GM19452 (cell line): ENCODE results near the gene ZNF606.

ENCODE experiments used
- ATAC-seq: cut with Tn5 transposase; IDR thresholded peaks from one replicate; pipeline ENCODE4 v1.9.1; 2021; ENCODE audit not compliant: unreplicated experiment

The ZNF606 gene

DNA sequence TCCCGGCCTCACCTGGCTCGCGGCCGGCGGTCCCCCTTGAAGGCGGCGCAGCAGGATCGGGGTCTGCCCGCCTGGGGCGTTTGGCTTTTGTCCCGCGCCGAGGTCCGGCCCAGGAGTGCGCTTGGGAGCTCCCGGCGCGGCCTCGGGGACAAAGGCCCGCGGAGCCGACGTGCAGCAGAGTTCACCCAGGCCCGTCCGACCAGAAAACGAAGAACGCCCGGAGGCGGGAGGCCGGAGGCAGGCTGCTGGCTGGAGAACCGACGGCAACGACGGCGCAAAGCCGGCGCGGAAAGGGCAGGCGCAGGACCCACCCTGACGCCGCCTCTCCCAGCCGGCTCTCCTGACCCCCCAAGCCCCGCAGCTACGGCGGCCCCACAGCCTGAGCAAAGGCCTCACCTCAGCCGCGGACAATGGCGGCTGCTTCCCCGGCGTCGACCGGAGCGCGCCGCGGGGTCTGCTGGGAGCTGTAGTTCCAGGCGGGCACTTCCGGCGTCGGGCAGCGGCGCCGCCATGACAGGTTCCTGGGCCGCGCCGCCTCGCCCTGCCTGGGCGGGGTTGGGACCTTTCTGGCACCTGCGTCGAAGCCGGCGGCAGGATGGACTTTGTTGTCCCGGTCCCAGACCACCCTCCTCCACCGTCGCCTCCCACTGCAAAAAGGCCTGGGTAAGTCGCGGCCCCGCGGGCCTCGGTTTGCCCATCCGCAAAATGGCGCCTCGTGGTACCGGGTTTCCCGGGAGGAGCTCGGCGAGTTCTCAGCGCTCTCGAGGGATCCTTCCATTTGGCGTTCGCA lies at the start of gene ZNF606:
Gene ZNF606, minus strand, starts transcription at position 437 of the 790 bp plus-strand sequence. CDS start 1,501 bp downstream, outside the sequence.
- ATAC-seq, result peak; percentile 98

DNA sequence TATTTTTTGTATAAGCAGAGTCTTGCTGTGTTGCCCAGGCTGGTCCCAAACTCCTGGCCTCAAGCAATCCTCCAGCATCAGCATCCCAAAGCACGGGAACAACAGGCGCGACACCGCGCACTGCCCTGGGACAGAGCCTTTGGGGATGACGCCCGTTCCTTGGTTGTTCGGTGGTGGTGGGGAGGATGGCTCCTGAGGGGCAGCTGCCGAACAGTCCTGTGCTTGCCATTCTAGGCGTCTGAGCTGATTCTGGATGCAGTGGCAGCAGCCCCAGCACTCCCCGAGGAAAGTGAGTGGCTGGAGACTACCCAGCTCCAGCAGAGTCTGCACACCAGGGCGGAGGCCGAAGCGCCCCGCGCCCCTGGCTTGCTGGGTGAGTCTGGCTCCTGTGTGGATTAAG lies 49.6 kb upstream of the ZNF606 start:
- ATAC-seq, result no peak

DNA sequence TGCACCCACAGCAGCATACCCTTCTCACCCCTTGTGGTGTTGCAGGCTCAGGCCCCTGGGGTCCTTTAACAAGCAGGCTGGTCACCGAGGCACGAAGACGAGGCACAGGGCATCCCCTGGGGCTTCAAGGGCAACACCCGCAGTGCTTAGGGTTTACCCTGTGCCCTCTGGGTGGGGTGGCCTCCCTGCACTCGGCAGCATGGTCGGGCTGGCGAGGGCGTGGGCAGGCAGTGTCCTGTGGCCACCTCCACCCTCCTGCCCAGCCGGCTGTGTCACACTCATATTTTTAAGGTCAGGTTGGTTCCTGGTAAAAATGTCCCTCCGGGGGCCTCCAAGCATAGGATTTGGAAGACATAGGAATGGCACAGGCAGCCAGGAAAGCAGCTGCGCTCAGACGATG lies 45.1 kb upstream of the ZNF606 start:
- ATAC-seq, result no peak

DNA sequence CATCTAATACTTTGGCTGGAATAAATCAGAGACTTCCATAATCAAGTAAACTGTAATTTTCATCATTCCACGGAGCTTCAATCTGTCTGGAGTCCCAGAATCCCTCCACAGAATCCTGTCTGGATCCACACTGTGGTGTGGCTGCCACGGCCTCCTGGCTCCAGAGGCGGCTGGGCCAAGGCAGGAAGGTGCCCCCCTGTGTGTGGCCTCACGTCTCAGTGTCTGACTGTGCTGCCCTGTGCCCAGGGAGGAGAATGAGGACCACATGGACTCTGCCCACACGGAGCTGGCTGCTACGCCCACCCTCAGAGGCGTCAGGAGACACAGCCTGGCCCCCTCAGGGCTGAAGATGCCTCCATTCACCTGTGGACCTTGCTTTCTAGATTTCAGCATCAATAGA lies 44.2 kb upstream of the ZNF606 start:
- no peak for ATAC-seq

DNA sequence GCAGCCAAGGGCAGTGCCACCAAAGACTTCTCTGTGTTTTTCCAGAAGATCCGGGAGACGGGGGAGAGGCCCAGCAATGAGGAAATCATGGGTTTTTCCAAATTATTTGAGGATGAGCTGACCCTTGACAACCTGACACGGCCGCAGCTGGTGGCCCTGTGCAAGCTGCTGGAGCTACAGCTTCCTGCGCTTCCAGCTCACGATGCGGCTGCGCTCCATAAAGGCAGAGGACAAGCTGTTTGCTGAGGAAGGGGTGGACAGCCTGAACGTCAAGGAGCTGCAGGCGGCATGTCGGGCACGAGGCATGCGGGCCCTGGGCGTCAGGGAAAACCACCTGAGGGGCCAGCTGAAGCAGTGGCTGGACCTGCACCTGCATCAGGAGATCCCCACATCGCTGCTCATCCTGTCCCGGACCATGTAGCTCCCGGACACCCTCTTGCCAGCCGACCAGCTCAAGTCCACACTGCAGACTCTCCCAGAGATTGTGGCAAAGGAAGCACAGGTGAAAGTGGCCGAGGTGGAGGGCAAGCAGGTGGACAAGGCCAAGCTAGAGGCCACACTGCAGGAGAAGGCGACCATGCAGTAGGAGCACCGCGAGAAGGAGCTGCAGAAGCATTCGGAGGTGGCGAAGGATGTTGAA lies 42.9 kb upstream of the ZNF606 start:
- no peak for ATAC-seq

DNA sequence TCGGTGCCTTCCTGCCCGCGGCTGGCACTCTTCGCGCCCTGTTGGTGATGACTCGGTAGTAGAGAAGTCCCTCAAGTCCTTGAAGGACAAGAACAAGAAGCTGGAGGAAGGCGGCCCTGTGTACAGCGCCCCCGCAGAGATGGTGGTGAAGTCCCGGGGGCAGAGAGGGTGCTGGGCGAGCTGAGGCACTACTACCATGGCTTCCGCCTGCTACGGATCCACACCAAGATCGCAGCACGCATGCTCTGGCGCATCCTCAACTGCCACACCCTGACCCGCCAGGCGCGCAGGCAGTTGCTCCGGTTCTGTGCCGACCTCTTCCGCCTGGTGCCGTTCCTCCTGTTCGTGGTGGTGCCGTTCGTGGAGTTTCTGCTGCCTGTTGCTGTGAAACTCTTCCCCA lies 42.3 kb upstream of the ZNF606 start:
- ATAC-seq, result no peak

DNA sequence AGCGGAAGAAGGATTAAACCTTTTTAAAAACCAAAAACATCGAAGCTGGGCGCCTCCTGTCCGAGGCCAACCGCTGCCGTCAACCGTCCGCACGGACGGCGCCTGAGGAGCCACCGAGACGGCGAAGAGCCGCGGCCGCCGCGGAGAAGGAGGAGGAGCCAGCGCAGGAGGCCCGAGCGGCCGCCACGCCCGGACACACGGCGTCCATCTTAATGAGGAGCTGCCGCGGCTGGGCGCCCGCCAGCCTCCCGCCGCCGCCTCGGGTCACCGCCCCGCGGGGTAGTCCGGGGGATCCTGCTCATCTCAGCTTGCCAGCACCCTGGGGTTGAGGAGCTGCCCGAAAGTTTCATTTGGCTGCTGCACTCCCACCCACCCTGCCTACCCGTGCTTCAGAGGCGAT lies 41.8 kb upstream of the ZNF606 start:
- ATAC-seq, result no peak

DNA sequence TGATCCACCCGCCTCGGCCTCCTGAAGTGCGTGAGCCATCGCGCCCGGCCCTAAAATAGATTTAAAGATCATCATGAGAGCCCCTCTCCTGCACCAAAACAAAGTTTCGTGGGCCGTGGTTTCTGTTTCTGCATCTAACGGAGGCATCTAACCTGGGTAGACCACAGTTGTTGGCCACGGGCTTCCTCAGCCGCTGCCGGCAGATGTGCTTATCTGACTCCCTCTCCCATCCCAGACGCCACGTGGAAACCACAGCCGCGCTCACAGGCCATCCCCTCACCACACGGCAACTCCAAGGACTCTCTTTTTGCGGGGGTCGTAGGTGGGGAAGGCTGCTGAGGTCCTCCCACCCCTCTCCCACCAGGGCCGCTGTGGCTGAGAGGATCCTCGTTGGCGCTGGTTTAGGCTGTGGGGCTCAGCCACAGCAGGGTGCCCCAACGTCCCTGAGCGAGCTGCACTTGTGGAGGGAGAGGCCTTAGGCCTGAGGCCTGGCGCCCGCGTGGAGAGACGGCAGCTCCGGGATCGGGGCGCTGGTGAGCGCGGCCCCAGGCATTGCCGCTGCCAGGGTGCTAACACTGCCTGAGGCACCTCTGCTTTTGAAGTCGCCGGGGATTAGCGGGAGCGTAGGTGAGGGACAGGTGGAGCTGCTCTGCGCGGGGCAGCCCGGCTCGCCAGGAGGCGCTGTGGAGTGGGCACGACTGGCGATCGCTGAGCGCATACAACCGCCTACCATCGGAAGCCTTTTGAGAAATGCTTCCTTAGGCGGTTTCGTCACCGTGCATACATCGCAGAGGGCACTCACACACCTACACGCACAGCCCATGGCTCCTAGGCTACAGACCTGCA lies 40.1 kb upstream of the ZNF606 start:
- no peak for ATAC-seq

DNA sequence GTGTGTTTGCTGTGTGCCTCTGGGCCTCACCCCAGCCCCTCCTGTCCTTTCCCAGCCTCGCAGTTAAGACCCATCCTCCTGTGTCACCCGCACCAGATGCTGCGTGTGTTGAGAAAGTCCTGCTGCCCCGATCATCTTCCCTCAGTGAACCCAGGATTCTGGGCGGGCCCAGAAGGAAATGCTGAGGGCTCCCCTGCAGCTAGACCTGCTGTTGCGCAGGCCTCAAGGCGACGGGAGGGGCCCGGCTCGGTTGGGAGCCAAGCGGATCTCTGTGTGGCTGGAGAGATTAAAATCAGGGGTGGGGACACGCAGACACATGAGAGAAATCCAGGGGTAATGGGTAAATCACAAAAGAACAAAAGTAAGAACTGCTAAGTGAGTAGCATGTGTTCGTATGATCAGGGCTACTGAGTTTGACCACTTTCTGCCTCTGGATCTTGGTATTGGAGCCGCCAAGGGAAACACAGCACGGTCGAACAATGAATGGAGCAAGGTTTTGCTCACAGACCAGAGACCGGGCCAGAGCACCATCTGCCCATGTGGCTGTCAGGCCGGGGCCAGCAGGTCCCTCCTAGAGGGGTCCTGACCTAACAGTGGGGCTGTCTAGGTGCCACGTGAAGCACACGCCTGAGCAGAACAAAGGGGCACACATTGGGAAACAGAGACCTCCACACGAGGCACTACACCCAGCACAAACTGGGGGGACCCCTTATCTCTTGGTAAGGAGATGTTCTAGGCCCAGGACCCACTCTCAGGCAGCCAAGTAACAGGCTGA lies 38.3 kb upstream of the ZNF606 start:
- ATAC-seq, result no peak

DNA sequence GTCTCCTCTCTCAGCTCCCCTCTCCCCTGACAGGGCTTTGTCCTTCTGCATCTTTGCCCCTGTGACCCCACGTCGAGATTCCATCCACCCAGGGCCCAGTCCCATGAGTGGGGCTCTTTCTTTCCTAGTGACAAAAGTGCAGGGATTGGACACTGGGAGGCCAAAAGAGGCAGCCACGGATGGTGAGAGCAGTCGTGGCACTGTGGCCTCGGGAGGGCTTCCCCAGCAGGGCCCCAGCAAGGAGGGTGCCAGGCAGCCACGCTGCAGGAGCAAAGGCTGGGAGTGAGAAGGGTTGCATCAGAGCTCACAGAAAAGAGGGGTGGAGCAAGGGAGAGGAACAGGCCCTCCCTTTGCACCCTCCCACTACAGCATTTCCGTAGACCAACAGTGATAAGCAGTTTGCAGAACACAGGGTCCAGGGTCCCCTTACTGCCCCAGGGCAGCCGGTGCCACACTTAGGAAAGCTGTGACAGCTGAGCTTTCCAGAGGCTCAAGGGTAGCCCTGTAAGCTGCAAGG lies 36.1 kb upstream of the ZNF606 start:
- ATAC-seq, result no peak

DNA sequence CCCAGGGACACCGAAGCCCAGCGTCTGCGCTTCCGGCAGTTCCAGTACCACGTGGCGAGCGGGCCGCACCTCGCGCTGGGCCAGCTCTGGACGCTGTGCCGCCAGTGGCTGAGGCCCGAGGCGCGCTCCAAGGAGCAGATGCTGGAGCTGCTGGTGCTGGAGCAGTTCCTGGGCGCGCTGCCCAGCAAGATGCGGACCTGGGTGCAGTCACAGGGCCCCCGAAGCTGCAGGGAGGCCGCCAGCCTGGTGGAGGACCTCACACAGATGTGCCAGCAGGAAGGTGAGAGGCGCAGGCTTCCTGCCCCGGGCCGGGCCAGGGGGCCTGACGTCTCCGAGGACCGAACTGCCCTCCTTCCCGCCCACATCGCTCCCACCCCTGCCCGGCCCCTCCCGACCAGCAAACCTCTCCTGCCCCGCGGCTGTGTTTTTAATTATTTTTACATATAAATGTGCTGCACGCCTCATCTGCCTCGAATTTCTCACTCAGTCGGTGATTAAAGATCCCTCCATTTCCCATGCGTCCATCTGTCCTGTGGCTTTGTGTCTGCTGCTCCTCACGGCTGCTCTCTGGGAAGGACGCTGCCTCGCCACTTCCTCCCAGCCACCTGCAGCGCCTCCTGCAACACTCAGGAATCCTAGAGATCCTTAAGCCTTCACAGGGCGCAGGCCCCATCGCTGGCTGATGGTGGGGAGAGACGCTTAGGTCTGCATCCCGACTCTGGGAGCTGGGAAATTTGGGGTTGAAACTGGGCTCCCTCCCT lies 35.5 kb upstream of the ZNF606 start:
- ATAC-seq, result no peak

DNA sequence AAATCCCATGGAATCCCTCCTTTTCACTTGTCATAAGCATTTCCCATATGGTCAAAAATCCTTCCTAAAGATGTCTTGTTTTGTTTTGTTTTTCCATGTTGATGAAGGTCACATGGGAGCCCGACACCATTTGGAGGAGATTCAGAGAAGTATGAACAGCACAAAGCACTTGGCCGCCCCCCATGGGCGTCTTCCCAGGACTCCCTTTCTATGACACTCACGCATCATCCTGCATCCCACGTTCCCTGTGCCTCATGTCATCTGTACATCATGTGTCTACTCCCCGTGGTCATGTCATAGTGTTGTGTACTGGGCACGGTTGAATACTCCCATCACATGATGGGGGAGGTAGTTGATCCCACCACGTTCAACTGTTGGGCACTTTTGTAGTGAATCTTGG lies 33.2 kb upstream of the ZNF606 start:
- ATAC-seq, result no peak

DNA sequence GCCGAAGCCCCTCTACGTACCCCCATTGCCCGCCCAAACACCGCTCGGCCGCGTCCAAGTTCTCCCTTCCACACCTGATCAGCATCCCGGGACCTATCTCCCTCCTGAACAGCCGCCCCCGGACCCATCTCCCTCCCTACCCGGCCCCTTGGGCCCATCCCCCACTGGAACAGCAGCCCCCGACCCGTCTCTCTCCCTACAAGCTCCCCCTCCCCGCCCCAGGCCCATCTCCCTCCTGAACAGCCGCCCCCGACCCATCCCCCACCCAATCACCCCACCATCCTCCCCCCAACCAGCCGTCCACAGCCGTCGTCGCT lies 31.8 kb upstream of the ZNF606 start:
- ATAC-seq, result no peak

DNA sequence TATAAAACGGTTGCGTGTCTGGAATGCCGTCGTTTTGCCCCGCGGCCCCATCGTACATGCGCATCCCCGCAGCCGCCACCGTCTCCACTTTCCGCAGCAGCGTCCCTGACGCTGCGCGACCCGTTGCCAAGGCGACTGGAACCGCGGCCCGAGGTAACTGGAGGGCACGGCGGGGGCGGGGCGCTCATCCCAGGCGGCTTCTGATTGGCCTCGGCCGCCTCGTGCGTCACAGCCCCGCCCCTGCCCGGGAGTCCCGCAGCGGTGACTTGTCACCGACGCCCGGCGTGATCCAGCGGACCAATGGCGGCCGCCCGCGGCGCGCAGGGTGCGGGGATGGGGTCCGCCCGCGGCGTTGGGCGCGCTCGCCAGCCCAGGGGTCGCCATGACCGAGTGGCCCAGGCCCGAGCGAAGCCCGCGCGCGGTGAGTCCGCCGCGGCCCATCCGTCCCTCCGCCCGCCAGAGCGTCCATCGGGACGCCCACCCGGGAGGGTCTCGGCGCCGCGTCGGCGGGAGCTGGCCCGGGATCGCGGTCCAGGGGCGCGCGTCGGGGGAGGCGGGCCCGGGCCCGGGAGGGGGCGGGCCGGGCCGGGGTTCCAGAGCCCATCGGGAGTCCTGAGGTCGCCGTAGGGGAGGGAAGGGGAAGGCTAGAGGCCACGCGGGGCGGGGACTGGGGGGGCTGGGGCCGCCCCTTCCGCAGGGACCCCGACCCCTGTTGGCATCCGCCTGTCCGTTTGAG lies 31.3 kb upstream of the ZNF606 start, which contains the start of gene ZSCAN1:
Gene ZSCAN1, plus strand, starts transcription at position 285 of the 736 bp plus-strand sequence. CDS start 3,812 bp downstream, outside the sequence.
- no peak for ATAC-seq

DNA sequence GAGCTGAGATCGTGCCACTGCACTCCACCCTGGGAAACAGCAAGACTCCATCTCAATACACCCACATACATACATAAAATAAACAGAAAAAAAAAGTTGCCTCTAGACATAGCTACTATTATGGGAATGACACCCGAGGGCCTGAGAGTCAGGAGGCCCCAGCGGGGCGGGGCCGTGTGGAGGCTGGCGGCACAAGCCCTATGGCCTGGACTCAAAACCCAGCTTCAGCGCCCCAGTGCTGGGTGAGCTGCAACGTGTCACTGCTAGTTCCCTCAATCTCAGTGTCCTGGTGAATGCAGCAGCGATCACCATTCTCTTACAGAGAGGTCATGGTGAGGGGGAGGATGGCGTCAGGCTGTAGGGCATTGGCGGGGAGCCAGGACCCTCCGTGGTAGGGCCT lies 22.0 kb upstream of the ZNF606 start:
- no peak for ATAC-seq

DNA sequence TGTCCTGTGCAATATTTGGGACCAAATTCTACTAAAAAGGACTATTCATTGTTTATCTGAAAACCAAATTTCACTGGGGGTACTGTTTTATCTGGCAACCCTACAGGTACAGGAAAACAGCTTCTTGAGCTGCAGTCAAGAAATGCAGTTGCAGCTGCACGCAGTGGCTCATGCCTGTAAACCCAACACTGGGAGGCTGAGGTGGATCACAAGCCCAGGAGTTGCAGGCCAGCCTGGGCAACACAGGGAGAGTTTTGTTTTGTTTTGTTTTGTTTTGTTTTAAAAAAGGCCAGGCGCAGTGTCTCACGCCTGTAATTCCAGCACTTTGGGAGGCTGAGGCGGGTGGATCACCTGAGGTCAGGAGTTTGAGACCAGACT lies 19.7 kb upstream of the ZNF606 start:
- no peak for ATAC-seq

DNA sequence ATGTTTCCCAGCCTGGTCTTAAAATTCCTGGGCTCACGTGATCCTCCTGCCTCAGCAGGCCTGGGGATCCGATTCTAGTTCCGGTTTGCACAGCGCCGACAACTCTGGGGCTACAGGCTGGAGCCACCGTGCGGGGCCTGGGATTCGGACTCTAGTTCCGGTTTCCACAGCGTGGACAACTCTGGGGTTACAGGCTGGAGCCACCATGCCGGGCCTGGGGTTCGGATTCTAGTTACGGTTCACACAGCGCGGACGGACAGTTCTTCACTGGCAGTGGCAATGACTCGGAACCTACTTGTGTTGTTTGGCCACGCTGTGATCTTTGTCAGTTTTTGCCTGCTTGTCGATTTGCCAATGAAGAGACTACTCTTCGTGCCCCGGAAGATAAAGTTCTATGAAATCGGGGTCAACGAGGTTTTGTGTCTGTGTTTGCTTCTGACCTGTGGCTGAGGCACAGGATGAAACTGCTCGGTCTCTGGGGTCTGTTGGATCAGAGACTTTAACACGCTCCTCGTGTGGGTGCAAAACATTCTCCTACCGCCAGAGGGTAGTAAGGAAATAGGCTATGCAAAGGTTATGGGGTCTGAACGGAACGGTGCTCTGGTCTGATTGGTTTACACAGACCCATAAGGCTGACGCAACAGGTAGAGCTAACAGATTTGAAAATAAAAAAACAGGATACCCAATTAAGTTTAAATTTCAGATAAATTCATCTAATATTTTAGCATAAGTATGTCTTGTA lies 19.1 kb upstream of the ZNF606 start:
- ATAC-seq, result no peak

DNA sequence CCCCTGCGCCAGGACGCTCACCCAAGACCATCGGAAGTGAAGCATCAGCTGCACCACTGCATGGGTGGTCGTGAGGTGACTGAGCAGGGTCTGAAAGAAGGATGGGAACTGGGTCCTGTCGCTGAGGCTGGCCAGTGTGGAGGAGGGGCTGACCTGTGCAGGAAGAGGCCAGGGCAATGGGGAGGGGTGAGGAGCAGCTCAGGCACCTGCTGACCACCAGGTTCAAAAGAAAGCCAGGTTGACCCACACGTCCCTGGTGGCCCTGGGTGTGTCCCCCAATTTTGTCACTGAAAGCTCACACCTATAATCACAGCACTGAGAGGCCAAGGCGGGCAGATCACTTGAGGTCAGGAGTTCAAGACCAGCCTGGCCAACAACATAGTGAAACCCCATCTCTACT lies 17.5 kb upstream of the ZNF606 start:
- ATAC-seq, result no peak

DNA sequence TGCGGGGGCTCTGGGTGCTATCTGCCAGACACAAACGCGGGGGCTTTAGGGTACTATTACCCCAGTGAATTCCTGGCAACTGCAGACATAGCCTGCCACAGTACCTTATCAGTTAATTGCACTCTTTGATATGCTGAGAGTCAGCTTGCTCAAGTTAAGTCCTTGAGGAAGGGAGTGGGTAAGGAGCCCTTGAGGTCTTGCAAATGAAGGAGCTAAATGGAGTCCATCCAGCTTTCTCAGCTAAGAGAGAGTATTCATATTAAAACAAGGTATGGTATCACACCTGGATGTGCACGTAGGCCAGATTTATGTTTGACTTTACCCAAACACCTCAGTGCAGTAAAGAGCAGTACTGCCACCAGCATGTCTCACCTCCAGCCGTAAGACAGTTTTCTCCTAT lies 11.5 kb upstream of the ZNF606 start:
- ATAC-seq, result no peak
